GM18505 (cell line): ENCODE results near the gene PRF1.

ENCODE experiments used
- ATAC-seq: cut with Tn5 transposase; IDR thresholded peaks from one replicate; pipeline ENCODE4 v1.9.1; 2021; ENCODE audit not compliant: unreplicated experiment
- POLR2A ChIP-seq: IDR thresholded peaks from 4 replicates; pipeline ENCODE4 v1.6.1; 2011; ENCODE audit warnings: borderline replicate concordance; ENCODE audit not compliant: insufficient read depth, insufficient read length; ENCODE audit errors: extremely low read depth

Gene PRF1

GRCh38 chr10:70549962-70550458, 52.5 kb downstream of the PRF1 start:
- no peak for ATAC-seq

GRCh38 chr10:70549351-70549961, 53.1 kb downstream of the PRF1 start:
- TF ChIP-seq POLR2A, result no peak
- no peak for ATAC-seq

More at GRCh38 chr10:70549962-70550458, 52.5 kb downstream of the PRF1 start:
- no peak for TF ChIP-seq POLR2A
